Naive thymus-derived CD4-positive, alpha-beta T cell (primary cell): ENCODE measurements around the gene SLC40A1. TPM values are rescaled to one million over a fixed set of nuclear protein-coding genes. Genes with fewer than 3 reads are reported as not detected.
A peak's percentile ranks its signal among the peaks of the same experiment; 100 is the strongest.

Experiments used
- ATAC-seq: fragments of 150-1000 bp; cut with Tn5 transposase; 2 replicates; pipeline ENCODE4 v1.10.0; 2021; ENCODE audit warnings: mild to moderate bottlenecking, moderate library complexity
- CTCF ChIA-PET: fragments of 350-600 bp; sonication (Branson Sonifier 250); formaldehyde crosslinking; loops from one replicate; lab custom pipeline; 2021; ENCODE audit warnings: antibody characterized with exemption; lab: Charles Lee
- POLR2A ChIA-PET: fragments of 350-600 bp; sonication (Branson Sonifier 250); formaldehyde crosslinking; loops from one replicate; lab custom pipeline; 2021; ENCODE audit warnings: antibody characterized with exemption, inconsistent platforms; lab: Charles Lee
- DNase-seq, 9 donors: peaks; one replicate each; pipeline versions ENCODE4 v3.0.0 to v3.0.0-alpha.2; 2020 to 2022; ENCODE audit warnings: mixed read lengths in 1 of 9
- H3K27ac ChIP-seq: one replicate; pipeline ENCODE4 v1.7.0; 2013; ENCODE audit warnings: mild to moderate bottlenecking, low read depth, low read length, moderate library complexity
- H3K27me3 ChIP-seq, 2 donors: one replicate each; pipeline ENCODE4 v1.7.0; 2013; ENCODE audit warnings: low read length in 2 of 2, mild to moderate bottlenecking in 2 of 2, moderate library complexity in 2 of 2; ENCODE audit not compliant: control insufficient read depth in 2 of 2, insufficient read depth in 2 of 2
- H3K36me3 ChIP-seq, 3 experiments: 1 replicate in 2 of 3; 2 replicates in 1 of 3; pipeline ENCODE4 v1.7.0; 2013; ENCODE audit warnings: low read length in 3 of 3, mild to moderate bottlenecking in 3 of 3, moderate library complexity in 1 of 3; ENCODE audit not compliant: insufficient read depth in 3 of 3, control insufficient read depth in 2 of 3
- H3K4me1 ChIP-seq, 2 donors: one replicate each; pipeline ENCODE4 v1.7.0; 2013; ENCODE audit warnings: low read length in 2 of 2, mild to moderate bottlenecking in 2 of 2, moderate library complexity in 1 of 2; ENCODE audit not compliant: control insufficient read depth in 2 of 2, insufficient read depth in 2 of 2
- H3K4me3 ChIP-seq: 2 replicates; pipeline ENCODE4 v1.7.0; 2013; ENCODE audit warnings: mild to moderate bottlenecking, low read length
- H3K9me3 ChIP-seq, 3 experiments: 1 replicate in 2 of 3; 2 replicates in 1 of 3; pipeline ENCODE4 v1.7.0; 2013; ENCODE audit warnings: low read length in 3 of 3; ENCODE audit not compliant: control insufficient read depth in 2 of 3
- H3K27ac Mint-ChIP-seq, 9 donors: one replicate each; pipeline ENCODE4 v1.8.0; 2020 to 2022; ENCODE audit warnings: mixed read lengths in 9 of 9, mild to moderate bottlenecking in 8 of 9, moderate library complexity in 5 of 9, inconsistent platforms in 2 of 9
- H3K27me3 Mint-ChIP-seq, 5 donors: one replicate each; pipeline ENCODE4 v1.8.0; 2021 to 2022; ENCODE audit warnings: mixed read lengths in 5 of 5, mild to moderate bottlenecking in 1 of 5
- H3K36me3 Mint-ChIP-seq, 5 donors: one replicate each; pipeline ENCODE4 v1.8.0; 2020 to 2022; ENCODE audit warnings: mixed read lengths in 5 of 5, mild to moderate bottlenecking in 3 of 5, inconsistent platforms in 1 of 5
- H3K4me1 Mint-ChIP-seq, 7 donors: one replicate each; pipeline ENCODE4 v1.8.0; 2020 to 2022; ENCODE audit warnings: mixed read lengths in 7 of 7, mild to moderate bottlenecking in 3 of 7, inconsistent platforms in 1 of 7
- H3K4me3 Mint-ChIP-seq, 10 donors: one replicate each; pipeline ENCODE4 v1.8.0; 2020 to 2022; ENCODE audit warnings: mild to moderate bottlenecking in 10 of 10, mixed read lengths in 10 of 10, moderate library complexity in 6 of 10, inconsistent platforms in 2 of 10
- H3K9me3 Mint-ChIP-seq, 11 donors: one replicate each; pipeline ENCODE4 v1.8.0; 2020 to 2022; ENCODE audit warnings: mixed read lengths in 11 of 11, mild to moderate bottlenecking in 4 of 11, inconsistent platforms in 1 of 11, moderate library complexity in 1 of 11
- intact Hi-C, 2 donors: fragments of 100-400 bp; cut with micrococcal nuclease; formaldehyde crosslinking; loops; one replicate each; pipeline ENCODE4 v1.15.1; 2023
- polyA plus RNA-seq, 2 donors: library from polyadenylated mRNA; unstranded; fragments of 300-500 nt; fragmentation: Illumina TruSeq; gene quantifications; one replicate each; pipeline ENCODE4 v1.2.3, GENCODE V29; 2021
- total RNA-seq, 6 experiments: library from RNA in 5 of 6; stranded (reverse) in 5 of 6; gene quantifications; 1 replicate in 5 of 6; 2 replicates in 1 of 6; pipeline ENCODE4 v1.2.3 and lab custom pipeline; 2021 to 2026

Gene SLC40A1
- total and polyA plus RNA-seq, 7 experiments from 2014 or later: 4.2 to 117 (median 36.1) TPM

GRCh38 chr2:189557373-189557772 lies 23.2 kb downstream of the SLC40A1 start:
- Histone ChIP-seq H3K4me1 (no peaks in the 10 kb centered on the region), H3K27ac (no peak overlapping the region), H3K4me3 (no peak overlapping the region), H3K27me3 (no peaks in the 10 kb centered on the region), H3K36me3 (peaks cover 0 to 3% (median 0%) of the 10 kb centered on the region in 3 experiments), H3K9me3 (no peaks in the 10 kb centered on the region)
- Mint-ChIP-seq H3K4me3 (no peak overlapping the region), H3K27ac (no peak overlapping the region), H3K4me1 (peaks cover 5 to 17% (median 11%) of the 10 kb centered on the region in 7 donors), H3K27me3 (peaks cover 0 to 2% (median 0%) of the 10 kb centered on the region in 5 donors), H3K36me3 (peaks cover 0 to 25% (median 14%) of the 10 kb centered on the region in 5 donors), H3K9me3 (no peaks in the 10 kb centered on the region)
- ATAC-seq: no peak
- intact Hi-C loops: no loop called here
- ChIA-PET POLR2A (no interaction called here), CTCF (no interaction called here)
- no peak for DNase-seq

- no peaks in the 10 kb centered on the region for H3K9me3 ChIP-seq
- H3K36me3 ChIP-seq: peaks cover 0 to 3% (median 0%) of the 10 kb centered on the region in 3 experiments
- H3K27ac Mint-ChIP-seq: no peak overlapping the region
- no peak for ATAC-seq
- no peaks in the 10 kb centered on the region for H3K9me3 Mint-ChIP-seq
- no peak for DNase-seq
- no peak overlapping the region for H3K4me3 ChIP-seq
- no peaks in the 10 kb centered on the region for H3K4me1 ChIP-seq
- peaks cover 5 to 14% (median 10%) of the 10 kb centered on the region in 7 donors for H3K4me1 Mint-ChIP-seq
- no peaks in the 10 kb centered on the region for H3K27me3 ChIP-seq
- H3K36me3 Mint-ChIP-seq: peaks cover 0 to 20% (median 10%) of the 10 kb centered on the region in 5 donors
- H3K27ac ChIP-seq: no peak overlapping the region
- H3K27me3 Mint-ChIP-seq: peaks cover 0 to 2% (median 0%) of the 10 kb centered on the region in 5 donors
- CTCF ChIA-PET: no interaction called here
- no peak overlapping the region for H3K4me3 Mint-ChIP-seq
- POLR2A ChIA-PET: no interaction called here
- intact Hi-C loops: no loop called here
These were observed 24.1 kb downstream of the SLC40A1 start for GRCh38 chr2:189556526-189556925.

DNA sequence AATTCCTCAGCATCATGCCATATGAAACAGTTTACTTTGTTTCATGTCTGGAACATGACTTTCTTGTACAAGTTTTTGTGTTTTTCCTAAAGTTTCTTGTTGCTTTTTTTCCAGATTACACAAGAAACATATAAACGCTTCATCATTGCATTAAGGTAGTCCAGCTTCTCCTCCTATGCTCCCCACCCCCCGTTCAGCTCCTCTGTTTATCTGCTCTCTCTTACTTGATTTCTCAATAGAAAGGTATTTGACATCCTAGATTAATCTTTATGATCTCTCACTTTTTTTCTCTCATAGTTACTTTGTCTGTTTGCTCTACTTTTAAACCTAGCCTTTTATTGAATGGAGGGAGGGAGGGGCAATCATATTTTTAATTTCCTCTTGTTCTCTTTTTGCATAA lies 25.4 kb downstream of the SLC40A1 start:
- intact Hi-C loops: no loop called here
- Histone ChIP-seq H3K4me1 (no peaks in the 10 kb centered on the region), H3K36me3 (no peaks in the 10 kb centered on the region), H3K9me3 (no peaks in the 10 kb centered on the region), H3K27ac (no peak overlapping the region), H3K27me3 (no peaks in the 10 kb centered on the region), H3K4me3 (no peak overlapping the region)
- ATAC-seq (no peak), DNase-seq (no peak)
- ChIA-PET CTCF (no interaction called here), POLR2A (no interaction called here)
- H3K4me3 Mint-ChIP-seq: no peak overlapping the region
- no peaks in the 10 kb centered on the region for H3K9me3 Mint-ChIP-seq
- peak overlapping the region in 1 of 9 donors; percentile 5 for H3K27ac Mint-ChIP-seq
- H3K27me3 Mint-ChIP-seq: peaks cover 0 to 2% (median 0%) of the 10 kb centered on the region in 5 donors
- H3K36me3 Mint-ChIP-seq: peaks cover 0 to 14% (median 3%) of the 10 kb centered on the region in 5 donors
- peaks cover 5 to 9% (median 9%) of the 10 kb centered on the region in 7 donors for H3K4me1 Mint-ChIP-seq

DNA sequence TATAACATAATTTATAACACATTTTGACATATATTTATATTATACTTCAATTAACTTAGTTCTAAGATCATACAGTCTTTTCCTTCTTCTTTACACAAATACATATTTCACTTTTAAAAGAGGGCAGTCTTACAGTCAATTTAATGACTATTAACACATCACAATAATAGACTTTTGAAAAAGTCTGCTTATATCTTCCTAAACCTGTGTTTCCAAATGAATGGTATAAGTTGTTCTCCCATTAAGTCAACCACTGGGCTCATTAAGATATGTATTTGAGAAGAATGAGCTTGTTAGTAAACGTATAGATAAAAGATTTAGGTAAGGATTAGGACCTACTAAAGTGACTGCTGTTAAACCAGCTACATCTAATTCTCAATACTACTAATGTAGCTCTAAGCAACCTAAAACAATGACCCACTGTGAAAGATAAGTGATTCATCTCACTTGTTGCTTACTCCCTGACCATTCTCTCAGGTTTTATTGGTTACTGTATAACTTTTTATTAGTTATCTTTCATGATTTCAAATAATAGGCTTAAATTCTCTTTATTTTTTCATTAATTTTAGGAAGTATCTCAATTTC lies 27.0 kb downstream of the SLC40A1 start:
- ATAC-seq (no peak), DNase-seq (no peak)
- no peak overlapping the region for H3K27ac ChIP-seq
- H3K27me3 ChIP-seq: no peaks in the 10 kb centered on the region
- no peak overlapping the region for H3K4me3 ChIP-seq
- CTCF ChIA-PET: no interaction called here
- intact Hi-C loops: no loop called here
- H3K36me3 ChIP-seq: no peaks in the 10 kb centered on the region
- H3K27me3 Mint-ChIP-seq: peaks cover 0 to 2% (median 0%) of the 10 kb centered on the region in 5 donors
- H3K4me1 Mint-ChIP-seq: no peaks in the 10 kb centered on the region
- H3K9me3 ChIP-seq: no peaks in the 10 kb centered on the region
- H3K27ac Mint-ChIP-seq: no peak overlapping the region
- POLR2A ChIA-PET: no interaction called here
- H3K9me3 Mint-ChIP-seq: no peaks in the 10 kb centered on the region
- H3K36me3 Mint-ChIP-seq: peaks cover 0 to 7% (median 0%) of the 10 kb centered on the region in 5 donors
- H3K4me1 ChIP-seq: no peaks in the 10 kb centered on the region
- no peak overlapping the region for H3K4me3 Mint-ChIP-seq

DNA sequence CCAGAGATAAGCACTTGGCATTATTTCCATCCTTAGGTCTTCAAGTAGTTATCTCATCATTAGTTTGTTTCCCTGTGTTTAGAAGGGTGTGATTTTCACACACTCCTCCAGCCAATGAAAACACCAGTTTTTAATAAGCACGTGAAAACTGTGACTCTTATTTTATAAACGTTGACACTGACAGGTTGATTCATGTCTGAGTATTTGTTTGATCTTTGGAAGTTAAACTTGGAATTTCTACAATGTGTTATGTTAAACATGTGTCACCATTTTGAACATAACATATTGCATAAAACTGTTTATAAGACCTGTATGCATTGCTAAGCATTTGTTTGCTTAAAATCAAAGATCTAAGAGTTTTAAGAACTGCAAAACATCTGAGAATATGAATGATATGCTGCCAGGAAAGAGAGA lies 27.6 kb downstream of the SLC40A1 start:
- intact Hi-C loops: no loop called here
- ATAC-seq (no peak), DNase-seq (no peak)
- Mint-ChIP-seq H3K4me1 (no peaks in the 10 kb centered on the region), H3K27ac (no peak overlapping the region), H3K36me3 (peaks cover 0 to 1% (median 0%) of the 10 kb centered on the region in 5 donors), H3K27me3 (peaks cover 0 to 2% (median 0%) of the 10 kb centered on the region in 5 donors), H3K9me3 (no peaks in the 10 kb centered on the region), H3K4me3 (no peak overlapping the region)
- ChIA-PET POLR2A (no interaction called here), CTCF (no interaction called here)
- H3K4me1 ChIP-seq: no peaks in the 10 kb centered on the region
- no peaks in the 10 kb centered on the region for H3K27me3 ChIP-seq
- no peaks in the 10 kb centered on the region for H3K36me3 ChIP-seq
- no peak overlapping the region for H3K27ac ChIP-seq
- no peak overlapping the region for H3K4me3 ChIP-seq
- no peaks in the 10 kb centered on the region for H3K9me3 ChIP-seq

- CTCF ChIA-PET: interaction anchor here (0.9 kb wide), 1 partner anchor 83 kb away, joined by 3 read pairs; no protein-coding TSS in a partner anchor
- Mint-ChIP-seq H3K4me1 (no peaks in the 10 kb centered on the region), H3K27me3 (peaks cover 0 to 2% (median 0%) of the 10 kb centered on the region in 5 donors), H3K27ac (no peak overlapping the region), H3K36me3 (no peaks in the 10 kb centered on the region), H3K4me3 (no peak overlapping the region), H3K9me3 (no peaks in the 10 kb centered on the region)
- Histone ChIP-seq H3K27me3 (no peaks in the 10 kb centered on the region), H3K4me1 (no peaks in the 10 kb centered on the region), H3K27ac (no peak overlapping the region), H3K4me3 (no peak overlapping the region), H3K9me3 (no peaks in the 10 kb centered on the region), H3K36me3 (no peaks in the 10 kb centered on the region)
- ATAC-seq: no peak
- intact Hi-C loops: no loop called here
- DNase-seq: no peak
- POLR2A ChIA-PET: no interaction called here
These were observed 28.1 kb downstream of the SLC40A1 start for GRCh38 chr2:189552334-189552990.
